GM12872 (cell line): ENCODE measurements around the gene UROS.

Experiments
- CTCF ChIP-seq: IDR thresholded peaks from 3 replicates; pipeline ENCODE4 v1.5.1; 2011; ENCODE audit warnings: low read depth, mild to moderate bottlenecking, low read length, moderate library complexity; ENCODE audit not compliant: insufficient read depth

Gene UROS

GRCh38 chr10:125783957-125784356 lies 39.1 kb downstream of the UROS start:
- peak; percentile 7; the same call in 1 of the 3 replicates for TF ChIP-seq CTCF

- no peak for TF ChIP-seq CTCF
Measured at GRCh38 chr10:125783408-125783807, 39.6 kb downstream of the UROS start.

- no peak for TF ChIP-seq CTCF
Measured at GRCh38 chr10:125782616-125783015, 40.4 kb downstream of the UROS start.

GRCh38 chr10:125782054-125782453 lies 41.0 kb downstream of the UROS start:
- no peak for TF ChIP-seq CTCF

GRCh38 chr10:125781374-125781773 lies 41.7 kb downstream of the UROS start:
- no peak for TF ChIP-seq CTCF

- no peak for TF ChIP-seq CTCF
Measured at GRCh38 chr10:125779403-125780327, 43.4 kb downstream of the UROS start.

- TF ChIP-seq CTCF: no peak
Measured at GRCh38 chr10:125778556-125778955, 44.5 kb downstream of the UROS start.
